Measurements from ENCODE around the gene LRMDA. TPM values are rescaled to one million over a fixed set of nuclear protein-coding genes. Genes with fewer than 3 reads are reported as not detected.

The LRMDA gene
- total and polyA plus RNA-seq, 2 of the 13 experiments (the other 11 are each of a cell fraction or from before 2014, with no cell fraction given), result 13.4 to 22.0 TPM

- H2AFZ ChIP-seq (ENCODE audit: low read length), result no peak overlapping the region
- in situ Hi-C loops (cut with HindIII; ENCODE audit: extremely low pct_ligation_motif_present, low pct_unique_long_range_greater_than_20kb), result no loop called here
- no peak for FAIRE-seq
- no peaks in the 10 kb centered on the region for H3K9me3 ChIP-seq (ENCODE audit: low read length)
- no peak overlapping the region for H3K4me2 ChIP-seq (ENCODE audit: low read depth, low read length)
- intact Hi-C loops (cut with micrococcal nuclease; ENCODE audit: unreplicated experiment), result no loop called here
- ChIA-PET CTCF (ENCODE audit: low intra/inter-chr PET ratio, low total read pairs) (no interaction called here), POLR2A (no interaction called here)
- ATAC-seq, result no peak
- H3K27me3 ChIP-seq (ENCODE audit: control insufficient read depth in 1 of 2, insufficient read depth in 2 of 2, low read length in 2 of 2), result no peaks in the 10 kb centered on the region
- H3K4me1 ChIP-seq (ENCODE audit: insufficient read depth, low read length), result peaks cover 36% of the 10 kb centered on the region
- BruUV-seq (replicated peaks), result no TSS peak
- H3K4me3 ChIP-seq (replicated peaks in 1 of 3; ENCODE audit: insufficient read depth in 1 of 3, low read depth in 2 of 3, low read length in 3 of 3), result no peak overlapping the region
- H4K20me1 ChIP-seq (ENCODE audit: insufficient read depth, low read length), result no peaks in the 10 kb centered on the region
- no peak overlapping the region for H3K9ac ChIP-seq (ENCODE audit: insufficient read depth, low read depth, low read length)
- H3K36me3 ChIP-seq (replicated peaks in 1 of 2; ENCODE audit: control insufficient read depth in 1 of 2, insufficient read depth in 2 of 2, low read length in 2 of 2), result no peaks in the 10 kb centered on the region
- no peak for DNase-seq (ENCODE audit: low spot score)
- TF ChIP-seq ZNF264 (CRISPR knock-in tag; IDR thresholded peaks at IDR 0.05) (no peak), ZNF549 (CRISPR knock-in tag; IDR thresholded peaks at IDR 0.05) (no peak), KLF15 (CRISPR knock-in tag; IDR thresholded peaks at IDR 0.05; ENCODE audit: borderline replicate concordance) (no peak), ZNF333 (CRISPR knock-in tag; IDR thresholded peaks at IDR 0.05; ENCODE audit: borderline replicate concordance) (no peak), NFRKB (IDR thresholded peaks at IDR 0.05) (no peak), FLYWCH1 (CRISPR knock-in tag; IDR thresholded peaks at IDR 0.05) (no peak), YY1 (IDR thresholded peaks at IDR 0.05; ENCODE audit: insufficient read depth, insufficient replicate concordance, low read depth, low read length) (no peak)
- TF ChIP-seq, protein P1, sequence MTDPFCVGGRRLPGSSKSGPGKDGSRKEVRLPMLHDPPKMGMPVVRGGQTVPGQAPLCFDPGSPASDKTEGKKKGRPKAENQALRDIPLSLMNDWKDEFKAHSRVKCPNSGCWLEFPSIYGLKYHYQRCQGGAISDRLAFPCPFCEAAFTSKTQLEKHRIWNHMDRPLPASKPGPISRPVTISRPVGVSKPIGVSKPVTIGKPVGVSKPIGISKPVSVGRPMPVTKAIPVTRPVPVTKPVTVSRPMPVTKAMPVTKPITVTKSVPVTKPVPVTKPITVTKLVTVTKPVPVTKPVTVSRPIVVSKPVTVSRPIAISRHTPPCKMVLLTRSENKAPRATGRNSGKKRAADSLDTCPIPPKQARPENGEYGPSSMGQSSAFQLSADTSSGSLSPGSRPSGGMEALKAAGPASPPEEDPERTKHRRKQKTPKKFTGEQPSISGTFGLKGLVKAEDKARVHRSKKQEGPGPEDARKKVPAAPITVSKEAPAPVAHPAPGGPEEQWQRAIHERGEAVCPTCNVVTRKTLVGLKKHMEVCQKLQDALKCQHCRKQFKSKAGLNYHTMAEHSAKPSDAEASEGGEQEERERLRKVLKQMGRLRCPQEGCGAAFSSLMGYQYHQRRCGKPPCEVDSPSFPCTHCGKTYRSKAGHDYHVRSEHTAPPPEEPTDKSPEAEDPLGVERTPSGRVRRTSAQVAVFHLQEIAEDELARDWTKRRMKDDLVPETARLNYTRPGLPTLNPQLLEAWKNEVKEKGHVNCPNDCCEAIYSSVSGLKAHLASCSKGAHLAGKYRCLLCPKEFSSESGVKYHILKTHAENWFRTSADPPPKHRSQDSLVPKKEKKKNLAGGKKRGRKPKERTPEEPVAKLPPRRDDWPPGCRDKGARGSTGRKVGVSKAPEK (CRISPR knock-in tag; IDR thresholded peaks at IDR 0.05; ENCODE audit: borderline replicate concordance), result no peak
- WGBS (ENCODE audit: low lambda C conversion rate), result 96% methylated on average over 3 of the region's 3 CpGs
- no peak overlapping the region for H3K27ac ChIP-seq (ENCODE audit: extremely low read length, insufficient read depth, low read length)
- no peaks in the 10 kb centered on the region for H3K79me2 ChIP-seq (ENCODE audit: insufficient read depth, low read length)
Observed at GRCh38 chr10:75493464-75493863, 62.0 kb downstream of the LRMDA start.

Measured in HepG2 (cell line).